ENCODE results near the gene TSPAN9. TPM values are rescaled to one million over a fixed set of nuclear protein-coding genes. Genes with fewer than 3 reads are reported as not detected.

TSPAN9 gene
- total and polyA plus RNA-seq, 10 of the 15 experiments (the other 5 are each of a cell fraction or from before 2014, with no cell fraction given) = 0.03 to 1.0 (median 0.12) TPM; not detected in 5

GRCh38 chr12:3148366-3149000 lies 71.3 kb downstream of the TSPAN9 start:
- CTCF ChIA-PET = interaction anchor here (1.3 kb wide), 1 partner anchor 13 kb away, joined by 3 read pairs; no protein-coding TSS in a partner anchor
- WGBS (ENCODE audit: insufficient coverage, insufficient replicate concordance, low lambda C conversion rate, missing lambda C conversion rate) = 9% methylated on average over 15 of the region's 16 CpGs

GRCh38 chr12:3149515-3150307 lies 72.5 kb downstream of the TSPAN9 start:
- CTCF ChIA-PET = interaction anchor here (1.1 to 1.3 kb wide), 2 partner anchors 14 to 126 kb away, joined by 3 read pairs; no protein-coding TSS in a partner anchor
- no TSS peak for BruUV-seq (replicated peaks)
- POLR2A ChIA-PET = no interaction called here
- TF ChIP-seq E2F4 (IDR thresholded peaks at IDR 0.05; ENCODE audit: low read depth, low read length) (no peak), CBFB (IDR thresholded peaks at IDR 0.05; ENCODE audit: low read depth) (no peak), MTA2 (IDR thresholded peaks at IDR 0.05; ENCODE audit: low read depth) (no peak), SREBF2 (IDR thresholded peaks at IDR 0.05; ENCODE audit: low read length) (no peak), EZH2 (IDR thresholded peaks at IDR 0.05; ENCODE audit: borderline replicate concordance, control insufficient read depth, low read depth, low read length) (no peak), ZBTB33 (IDR thresholded peaks at IDR 0.05) (no peak), NBN (IDR thresholded peaks at IDR 0.05) (no peak), TAF1 (IDR thresholded peaks at IDR 0.05; ENCODE audit: borderline replicate concordance, low read depth, low read length) (no peak), BRCA1 (IDR thresholded peaks at IDR 0.05; ENCODE audit: low read depth, low read length) (no peak), POU2F2 (IDR thresholded peaks at IDR 0.05; ENCODE audit: borderline replicate concordance, low read depth, low read length) (no peak), ESRRA (IDR thresholded peaks at IDR 0.05; ENCODE audit: low read length) (no peak), RB1 (IDR thresholded peaks at IDR 0.05; ENCODE audit: borderline replicate concordance) (no peak)

More at GRCh38 chr12:3148366-3149000, 71.3 kb downstream of the TSPAN9 start:
- Histone ChIP-seq H3K27ac (ENCODE audit: control insufficient read depth, insufficient read depth) (no peak overlapping the region), H3K4me2 (ENCODE audit: control insufficient read depth, insufficient read depth) (no peak overlapping the region), H3K9me3 (replicated peaks; ENCODE audit: control insufficient read depth, insufficient read depth, low read length) (no peaks in the 10 kb centered on the region), H2AFZ (ENCODE audit: control insufficient read depth, low read depth, low read length) (no peak overlapping the region), H3K9ac (ENCODE audit: control insufficient read depth, insufficient read depth, low read length) (no peak overlapping the region), H4K20me1 (ENCODE audit: control insufficient read depth, insufficient read depth) (no peaks in the 10 kb centered on the region; the same call in 1 of the 2 replicates), H3K36me3 (ENCODE audit: control insufficient read depth in 2 of 2, insufficient read depth in 2 of 2, low read length in 1 of 2) (no peaks in the 10 kb centered on the region), H3K4me3 (no peak overlapping the region), H3K79me2 (ENCODE audit: control insufficient read depth, insufficient read depth, low read length) (no peaks in the 10 kb centered on the region), H3K4me1 (ENCODE audit: control insufficient read depth, insufficient read depth, low read length) (no peaks in the 10 kb centered on the region), H3K27me3 (replicated peaks in 1 of 2; ENCODE audit: control insufficient read depth in 2 of 2, insufficient read depth in 2 of 2, low read length in 1 of 2) (peaks cover 1 to 12% of the 10 kb centered on the region in 2 experiments; a peak in 3 of 4 replicates)
- in situ Hi-C loops (cut with MboI) (no loop called here), intact Hi-C loops (cut with micrococcal nuclease; ENCODE audit: unreplicated experiment) (no loop called here)
- ATAC-seq (no peak), DNase-seq (ENCODE audit: low read depth, low spot score) (no peak), FAIRE-seq (no peak)
- SMC1A ChIA-PET (ENCODE audit: uncharacterized antibody, unreplicated experiment) = no interaction called here
- TF ChIP-seq HCFC1 (IDR thresholded peaks at IDR 0.05; ENCODE audit: low read length) = no peak
- RAD21 ChIA-PET (ENCODE audit: unreplicated experiment) = no interaction called here
- POLR2A ChIA-PET = no interaction called here
- BruUV-seq (replicated peaks) = no TSS peak

More at GRCh38 chr12:3149515-3150307, 72.5 kb downstream of the TSPAN9 start:
- Histone ChIP-seq H3K4me3 (no peak overlapping the region), H3K9me3 (replicated peaks; ENCODE audit: control insufficient read depth, insufficient read depth, low read length) (no peaks in the 10 kb centered on the region), H3K9ac (ENCODE audit: control insufficient read depth, insufficient read depth, low read length) (no peak overlapping the region), H3K27ac (ENCODE audit: control insufficient read depth, insufficient read depth) (no peak overlapping the region), H3K79me2 (ENCODE audit: control insufficient read depth, insufficient read depth, low read length) (no peaks in the 10 kb centered on the region), H2AFZ (ENCODE audit: control insufficient read depth, low read depth, low read length) (no peak overlapping the region), H4K20me1 (ENCODE audit: control insufficient read depth, insufficient read depth) (no peaks in the 10 kb centered on the region; the same call in 1 of the 2 replicates), H3K4me2 (ENCODE audit: control insufficient read depth, insufficient read depth) (no peak overlapping the region), H3K36me3 (ENCODE audit: control insufficient read depth in 2 of 2, insufficient read depth in 2 of 2, low read length in 1 of 2) (no peaks in the 10 kb centered on the region), H3K4me1 (ENCODE audit: control insufficient read depth, insufficient read depth, low read length) (no peaks in the 10 kb centered on the region), H3K27me3 (replicated peaks in 1 of 2; ENCODE audit: control insufficient read depth in 2 of 2, insufficient read depth in 2 of 2, low read length in 1 of 2) (peaks cover 4 to 12% of the 10 kb centered on the region in 2 experiments; a peak in 3 of 4 replicates)
- FAIRE-seq (no peak), ATAC-seq (no peak), DNase-seq (ENCODE audit: low read depth, low spot score) (no peak)
- RAD21 ChIA-PET (ENCODE audit: unreplicated experiment) = no interaction called here
- 22% methylated on average over 10 of the region's 10 CpGs for WGBS (ENCODE audit: insufficient coverage, insufficient replicate concordance, low lambda C conversion rate, missing lambda C conversion rate)
- SMC1A ChIA-PET (ENCODE audit: uncharacterized antibody, unreplicated experiment) = no interaction called here
- in situ Hi-C loops (cut with MboI) = no loop called here
- intact Hi-C loops (cut with micrococcal nuclease; ENCODE audit: unreplicated experiment) = no loop called here
